H1 (cell line): ENCODE measurements around the gene ING1. TPM values are rescaled to one million over a fixed set of nuclear protein-coding genes. Genes with fewer than 3 reads are reported as not detected.

Source experiments
- CBX8 ChIP-seq: fragments of 300-800, 300-1000 bp; sonication (generic); IDR thresholded peaks from 2 replicates; pipeline ENCODE4 v1.7.1; 2016; ENCODE audit warnings: low read depth, low read length, borderline replicate concordance
- CEBPB ChIP-seq: IDR thresholded peaks from 2 replicates; pipeline ENCODE4 v1.6.1; 2012; ENCODE audit warnings: low read depth, low read length
- RAD21 ChIP-seq, 2 experiments: IDR thresholded peaks in 1 of 2; conservative IDR thresholded peaks in 1 of 2; 2 replicates each; pipeline ENCODE4 v1.6.1; 2011; ENCODE audit warnings: low read depth in 2 of 2, low read length in 2 of 2, improper control_type of control experiment in 1 of 2, inconsistent platforms in 1 of 2, mild to moderate bottlenecking in 1 of 2, moderate library complexity in 1 of 2
- TEAD4 ChIP-seq: IDR thresholded peaks from 2 replicates; pipeline ENCODE4 v1.6.1; 2012; ENCODE audit warnings: low read depth, low read length, inconsistent platforms, mixed read lengths
- polyA plus RNA-seq, 7 experiments: library from polyadenylated mRNA; depleted of rRNA in 3 of 7; stranded (reverse) in 5 of 7; unstranded in 2 of 7; fragments of >200 nt in 5 of 7; fragments of 200-250 nt in 2 of 7; gene quantifications; 1 replicate in 5 of 7; 2 replicates in 1 of 7; 4 replicates in 1 of 7; pipeline versions ENCODE4 v1.2.1 to v1.2.3, GENCODE V29; 2011 to 2013; ENCODE audit warnings: missing spikeins in 2 of 7, mixed read lengths in 2 of 7
- total RNA-seq: library from RNA; stranded (reverse); fragmentation: NEBNext Ultra II Directional; extraction: Animal tissue kit (Norgen Biotek cat#: 25700); gene quantifications from 2 replicates; pipeline ENCODE4 v1.2.1, GENCODE V29; 2021
- TF ChIP-seq, protein P1 (sequence below): IDR thresholded peaks from 2 replicates; pipeline ENCODE4 v1.6.1; 2012; ENCODE audit warnings: inconsistent platforms

The ING1 gene
- total and polyA plus RNA-seq, 2 of the 8 experiments (the other 6 are each of a cell fraction or from before 2014, with no cell fraction given), result 22.3 to 26.6 TPM

DNA sequence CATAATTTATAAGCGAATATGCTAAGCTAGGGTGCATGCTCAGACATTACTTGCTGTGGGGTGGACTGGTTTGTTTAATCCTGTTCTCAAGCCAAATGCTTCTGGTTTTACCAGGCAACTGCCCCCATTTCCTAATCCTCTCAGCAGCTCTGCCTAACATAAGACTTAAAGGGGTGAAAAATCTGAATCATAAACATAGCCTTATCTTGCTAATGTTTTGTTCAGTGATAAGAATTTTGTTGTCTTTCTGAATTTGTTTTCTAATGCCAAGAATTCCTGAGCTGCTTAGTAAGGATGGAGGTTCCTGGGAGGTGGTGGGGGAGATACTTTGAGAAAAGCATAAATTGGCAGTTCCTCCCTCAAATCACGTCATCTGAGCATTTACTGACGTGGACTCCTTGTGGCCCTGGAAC lies 42.7 kb downstream of the ING1 start (continued):
- TF ChIP-seq, protein P1, sequence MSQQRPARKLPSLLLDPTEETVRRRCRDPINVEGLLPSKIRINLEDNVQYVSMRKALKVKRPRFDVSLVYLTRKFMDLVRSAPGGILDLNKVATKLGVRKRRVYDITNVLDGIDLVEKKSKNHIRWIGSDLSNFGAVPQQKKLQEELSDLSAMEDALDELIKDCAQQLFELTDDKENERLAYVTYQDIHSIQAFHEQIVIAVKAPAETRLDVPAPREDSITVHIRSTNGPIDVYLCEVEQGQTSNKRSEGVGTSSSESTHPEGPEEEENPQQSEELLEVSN, result no peak
- TF ChIP-seq TEAD4 (no peak), RAD21 (IDR thresholded peaks at IDR 0.05 in 1 of 2, conservative IDR thresholded peaks at IDR 0.05 in 1 of 2; ENCODE audit: low read depth in 2 of 2, low read length in 2 of 2) (no peak), CEBPB (no peak), CBX8 (no peak)
